Large intestine (tissue), 3 donors: ENCODE data around the gene PCSK4. TPM values are rescaled to one million over a fixed set of nuclear protein-coding genes. Genes with fewer than 3 reads are reported as not detected.

ENCODE experiments used
- DNase-seq, 2 donors: peaks; one replicate each; pipeline versions ENCODE4 v3.0.0 to v3.0.0-alpha.2; 2013
- H3K27ac ChIP-seq: one replicate; pipeline ENCODE4 v1.5.1; 2013; ENCODE audit warnings: low read length
- H3K27me3 ChIP-seq: 2 replicates; pipeline ENCODE4 v1.6.1; 2013; ENCODE audit warnings: low read length; ENCODE audit not compliant: control insufficient read depth, insufficient read depth
- H3K36me3 ChIP-seq: 2 replicates; pipeline ENCODE4 v1.6.1; 2013; ENCODE audit warnings: low read length; ENCODE audit not compliant: control insufficient read depth, insufficient read depth
- H3K4me1 ChIP-seq: one replicate; pipeline ENCODE4 v1.6.1; 2013; ENCODE audit warnings: low read length; ENCODE audit not compliant: control insufficient read depth, insufficient read depth
- H3K4me3 ChIP-seq: one replicate; pipeline ENCODE4 v1.5.1; 2013; ENCODE audit warnings: low read length
- H3K9me3 ChIP-seq: one replicate; pipeline ENCODE4 v1.6.1; 2013; ENCODE audit warnings: mild to moderate bottlenecking, low read depth, low read length, moderate library complexity; ENCODE audit not compliant: control insufficient read depth
- whole genome bisulfite sequencing: methylation state at CpG from one replicate; pipeline ENCODE4 v1.1.5; 2013; ENCODE audit warnings: low lambda C conversion rate; ENCODE audit not compliant: insufficient coverage; 5-methylcytosine and 5-hydroxymethylcytosine counted together
- polyA plus RNA-seq: library from polyadenylated mRNA; unstranded; fragments of 120-200 nt; gene quantifications from one replicate; pipeline ENCODE4 v1.2.1, GENCODE V29; 2013

Gene PCSK4
- polyA plus RNA-seq, 1 donor: 4.7 TPM

GRCh38 chr19:1468274-1468820, 21.8 kb downstream of the PCSK4 start:
- Histone ChIP-seq H3K36me3 (no peaks in the 10 kb centered on the region), H3K27me3 (peaks cover 83% of the 10 kb centered on the region), H3K9me3 (peaks cover 28% of the 10 kb centered on the region), H3K4me1 (peaks cover 27% of the 10 kb centered on the region), H3K27ac (no peak overlapping the region), H3K4me3 (no peak overlapping the region)
- DNase-seq: no peak
- WGBS: no CpG with 5 or more reads among the region's 49 CpGs

DNA sequence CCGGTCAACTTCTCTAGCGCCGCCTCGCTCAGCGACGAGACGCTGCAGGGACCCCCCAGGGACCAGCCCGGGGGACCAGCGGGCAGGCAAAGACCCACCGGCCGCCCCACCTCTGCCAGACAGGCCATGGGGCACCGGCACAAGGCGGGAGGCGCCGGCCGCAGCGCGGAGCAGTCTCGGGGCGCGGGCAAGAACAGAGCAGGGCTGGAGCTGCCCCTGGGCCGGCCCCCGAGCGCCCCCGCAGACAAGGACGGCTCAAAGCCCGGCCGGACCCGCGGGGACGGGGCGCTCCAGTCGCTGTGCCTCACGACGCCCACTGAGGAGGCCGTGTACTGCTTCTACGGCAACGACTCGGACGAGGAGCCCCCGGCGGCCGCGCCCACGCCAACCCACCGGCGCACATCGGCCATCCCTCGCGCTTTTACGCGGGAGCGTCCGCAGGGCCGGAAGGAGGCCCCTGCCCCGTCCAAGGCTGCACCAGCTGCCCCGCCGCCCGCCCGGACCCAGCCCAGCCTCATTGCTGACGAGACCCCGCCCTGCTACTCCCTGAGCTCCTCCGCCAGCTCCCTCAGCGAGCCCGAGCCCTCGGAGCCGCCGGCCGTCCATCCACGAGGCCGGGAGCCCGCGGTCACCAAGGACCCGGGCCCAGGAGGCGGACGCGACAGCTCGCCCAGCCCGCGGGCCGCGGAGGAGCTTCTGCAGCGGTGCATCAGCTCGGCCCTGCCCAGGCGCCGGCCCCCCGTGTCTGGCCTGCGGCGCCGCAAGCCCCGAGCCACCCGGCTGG, 22.5 kb downstream of the PCSK4 start:
- H3K9me3 ChIP-seq: peaks cover 28% of the 10 kb centered on the region
- peaks cover 76% of the 10 kb centered on the region for H3K27me3 ChIP-seq
- DNase-seq: peak in 1 of 2 donors; percentile 20
- H3K4me1 ChIP-seq: peaks cover 26% of the 10 kb centered on the region
- H3K4me3 ChIP-seq: no peak overlapping the region
- H3K27ac ChIP-seq: no peak overlapping the region
- WGBS: no CpG with 5 or more reads among the region's 92 CpGs
- H3K36me3 ChIP-seq: no peaks in the 10 kb centered on the region

- Histone ChIP-seq H3K9me3 (peaks cover 28% of the 10 kb centered on the region), H3K27ac (no peak overlapping the region), H3K36me3 (no peaks in the 10 kb centered on the region), H3K27me3 (peaks cover 71% of the 10 kb centered on the region), H3K4me3 (no peak overlapping the region), H3K4me1 (peaks cover 22% of the 10 kb centered on the region)
- no peak for DNase-seq
- no CpG with 5 or more reads among the region's 36 CpGs for WGBS
Measured at GRCh38 chr19:1467215-1467489, 23.0 kb downstream of the PCSK4 start.

DNA sequence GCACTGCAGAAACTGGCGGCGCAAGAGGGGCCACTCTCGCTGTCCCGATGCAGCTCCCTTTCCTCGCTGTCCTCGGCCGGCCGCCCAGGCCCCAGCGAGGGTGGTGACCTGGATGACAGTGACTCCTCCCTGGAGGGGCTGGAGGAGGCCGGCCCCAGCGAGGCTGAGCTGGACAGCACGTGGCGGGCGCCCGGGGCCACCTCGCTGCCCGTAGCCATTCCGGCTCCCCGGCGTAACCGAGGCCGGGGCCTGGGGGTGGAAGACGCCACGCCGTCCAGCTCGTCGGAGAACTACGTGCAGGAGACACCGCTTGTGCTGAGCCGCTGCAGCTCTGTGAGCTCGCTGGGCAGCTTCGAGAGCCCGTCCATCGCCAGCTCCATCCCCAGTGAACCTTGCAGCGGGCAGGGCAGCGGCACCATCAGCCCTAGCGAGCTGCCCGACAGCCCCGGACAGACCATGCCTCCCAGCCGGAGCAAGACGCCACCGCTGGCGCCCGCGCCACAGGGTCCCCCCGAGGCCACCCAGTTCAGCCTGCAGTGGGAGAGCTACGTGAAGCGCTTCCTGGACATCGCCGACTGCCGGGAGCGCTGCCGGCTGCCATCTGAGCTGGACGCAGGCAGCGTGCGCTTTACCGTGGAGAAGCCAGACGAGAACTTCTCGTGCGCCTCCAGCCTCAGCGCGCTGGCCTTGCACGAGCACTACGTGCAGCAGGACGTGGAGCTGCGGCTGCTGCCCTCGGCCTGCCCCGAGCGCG, 23.5 kb downstream of the PCSK4 start:
- Histone ChIP-seq H3K4me3 (no peak overlapping the region), H3K36me3 (no peaks in the 10 kb centered on the region), H3K9me3 (peaks cover 28% of the 10 kb centered on the region), H3K4me1 (peaks cover 22% of the 10 kb centered on the region), H3K27ac (no peak overlapping the region), H3K27me3 (peaks cover 66% of the 10 kb centered on the region)
- no CpG with 5 or more reads among the region's 70 CpGs for WGBS
- DNase-seq: no peak

DNA sequence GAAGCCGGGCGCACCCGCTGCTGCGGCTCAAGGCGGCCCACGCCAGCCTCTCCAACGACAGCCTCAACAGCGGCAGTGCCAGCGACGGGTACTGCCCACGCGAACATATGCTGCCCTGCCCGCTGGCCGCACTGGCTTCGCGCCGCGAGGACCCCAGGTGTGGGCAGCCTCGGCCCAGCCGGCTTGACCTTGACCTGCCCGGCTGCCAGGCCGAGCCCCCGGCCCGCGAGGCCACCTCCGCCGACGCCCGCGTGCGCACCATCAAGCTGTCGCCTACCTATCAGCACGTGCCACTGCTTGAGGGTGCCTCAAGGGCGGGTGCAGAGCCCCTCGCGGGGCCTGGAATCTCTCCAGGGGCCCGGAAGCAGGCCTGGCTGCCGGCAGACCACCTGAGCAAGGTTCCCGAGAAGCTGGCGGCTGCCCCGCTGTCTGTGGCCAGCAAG, 24.1 kb downstream of the PCSK4 start:
- H3K4me3 ChIP-seq: no peak overlapping the region
- no CpG with 5 or more reads among the region's 41 CpGs for WGBS
- no peaks in the 10 kb centered on the region for H3K36me3 ChIP-seq
- peaks cover 28% of the 10 kb centered on the region for H3K9me3 ChIP-seq
- no peak overlapping the region for H3K27ac ChIP-seq
- DNase-seq: no peak
- peaks cover 17% of the 10 kb centered on the region for H3K4me1 ChIP-seq
- H3K27me3 ChIP-seq: peaks cover 60% of the 10 kb centered on the region

DNA sequence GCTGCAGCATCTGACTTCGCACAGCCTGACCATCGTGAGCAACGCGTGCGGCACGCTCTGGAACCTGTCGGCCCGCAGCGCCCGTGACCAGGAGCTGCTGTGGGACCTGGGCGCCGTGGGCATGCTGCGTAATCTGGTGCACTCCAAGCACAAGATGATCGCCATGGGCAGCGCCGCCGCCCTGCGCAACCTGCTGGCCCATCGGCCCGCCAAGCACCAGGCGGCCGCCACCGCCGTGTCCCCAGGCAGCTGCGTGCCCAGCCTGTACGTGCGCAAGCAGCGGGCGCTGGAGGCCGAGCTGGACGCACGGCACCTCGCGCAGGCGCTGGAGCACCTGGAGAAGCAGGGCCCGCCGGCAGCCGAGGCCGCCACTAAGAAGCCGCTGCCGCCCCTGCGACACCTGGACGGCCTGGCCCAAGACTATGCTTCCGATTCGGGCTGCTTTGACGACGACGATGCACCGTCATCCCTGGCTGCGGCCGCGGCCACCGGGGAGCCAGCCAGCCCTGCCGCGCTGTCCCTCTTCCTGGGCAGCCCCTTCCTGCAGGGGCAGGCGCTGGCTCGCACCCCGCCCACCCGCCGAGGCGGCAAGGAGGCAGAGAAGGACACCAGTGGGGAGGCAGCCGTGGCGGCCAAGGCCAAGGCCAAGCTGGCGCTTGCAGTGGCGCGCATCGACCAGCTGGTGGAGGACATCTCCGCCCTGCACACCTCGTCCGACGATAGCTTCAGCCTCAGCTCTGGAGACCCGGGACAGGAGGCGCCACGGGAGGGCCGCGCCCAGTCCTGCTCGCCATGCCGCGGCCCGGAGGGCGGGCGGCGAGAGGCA, 24.7 kb downstream of the PCSK4 start:
- Histone ChIP-seq H3K27me3 (peaks cover 53% of the 10 kb centered on the region), H3K36me3 (peaks cover 4% of the 10 kb centered on the region), H3K27ac (no peak overlapping the region), H3K9me3 (peaks cover 23% of the 10 kb centered on the region), H3K4me1 (peaks cover 11% of the 10 kb centered on the region), H3K4me3 (no peak overlapping the region)
- peak in 1 of 2 donors; percentile 73 for DNase-seq
- no CpG with 5 or more reads among the region's 83 CpGs for WGBS

GRCh38 chr19:1461862-1462261, 28.3 kb downstream of the PCSK4 start:
- peaks cover 11% of the 10 kb centered on the region for H3K9me3 ChIP-seq
- peaks cover 50% of the 10 kb centered on the region for H3K27me3 ChIP-seq
- H3K4me1 ChIP-seq: no peaks in the 10 kb centered on the region
- no peak for DNase-seq
- no peak overlapping the region for H3K27ac ChIP-seq
- peaks cover 7% of the 10 kb centered on the region for H3K36me3 ChIP-seq
- no CpG with 5 or more reads among the region's 24 CpGs for WGBS
- H3K4me3 ChIP-seq: no peak overlapping the region

DNA sequence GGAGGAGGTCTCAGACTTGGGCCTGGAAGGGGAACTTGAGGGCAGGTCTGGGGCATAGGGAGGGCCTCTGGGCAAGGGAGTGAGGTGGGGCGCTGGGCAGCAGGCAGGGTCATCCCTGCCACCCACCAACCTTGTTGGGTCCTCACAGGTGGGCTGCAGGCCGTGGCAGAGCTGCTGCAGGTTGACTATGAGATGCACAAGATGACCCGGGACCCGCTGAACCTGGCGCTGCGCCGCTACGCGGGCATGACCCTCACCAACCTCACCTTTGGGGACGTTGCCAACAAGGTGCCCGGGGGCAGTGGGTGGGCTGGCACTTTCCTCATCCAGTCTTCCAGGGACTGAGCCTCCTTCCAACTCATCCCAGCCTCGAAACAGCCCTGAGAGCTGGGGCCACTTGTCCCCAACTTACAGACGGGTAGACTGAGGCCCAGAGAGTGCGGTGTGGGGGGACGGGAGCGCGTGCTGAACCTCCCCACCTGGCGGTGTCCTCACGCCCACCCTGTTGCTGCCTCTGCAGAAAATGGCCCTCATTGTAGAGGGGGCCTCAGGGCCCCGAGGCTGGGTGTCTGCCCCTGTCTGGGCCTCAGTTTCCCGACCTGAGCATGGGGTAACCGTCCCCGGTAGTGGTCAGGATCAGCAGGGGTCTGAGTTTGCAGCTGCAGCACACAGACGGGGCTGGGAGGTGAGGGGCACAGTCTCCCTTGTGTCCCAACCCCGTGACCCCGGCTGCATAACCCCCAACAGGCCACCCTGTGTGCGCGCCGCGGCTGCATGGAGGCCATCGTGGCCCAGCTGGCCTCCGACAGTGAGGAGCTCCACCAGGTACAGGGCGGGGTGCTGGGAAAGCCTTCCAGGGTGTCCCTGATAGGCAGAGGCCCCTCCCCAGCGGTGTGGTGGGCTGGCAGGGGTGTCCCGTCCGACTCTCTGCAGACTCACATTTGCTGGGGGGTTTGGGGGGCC, 29.8 kb downstream of the PCSK4 start:
- H3K4me1 ChIP-seq: peaks cover 12% of the 10 kb centered on the region
- peaks cover 7% of the 10 kb centered on the region for H3K36me3 ChIP-seq
- DNase-seq: no peak
- peaks cover 49% of the 10 kb centered on the region for H3K27me3 ChIP-seq
- H3K27ac ChIP-seq: no peak overlapping the region
- H3K9me3 ChIP-seq: no peaks in the 10 kb centered on the region
- no CpG with 5 or more reads among the region's 36 CpGs for WGBS
- H3K4me3 ChIP-seq: no peak overlapping the region

GRCh38 chr19:1459479-1459878, 30.7 kb downstream of the PCSK4 start:
- no peak overlapping the region for H3K27ac ChIP-seq
- no peaks in the 10 kb centered on the region for H3K9me3 ChIP-seq
- H3K4me1 ChIP-seq: peaks cover 12% of the 10 kb centered on the region
- H3K36me3 ChIP-seq: peaks cover 7% of the 10 kb centered on the region
- WGBS: no CpG with 5 or more reads among the region's 9 CpGs
- H3K27me3 ChIP-seq: peaks cover 47% of the 10 kb centered on the region
- DNase-seq: no peak
- no peak overlapping the region for H3K4me3 ChIP-seq
